Liver (tissue), 9 donors: ENCODE data around the gene HECTD1. TPM values are rescaled to one million over a fixed set of nuclear protein-coding genes. Genes with fewer than 3 reads are reported as not detected.

ENCODE experiments used
- DNase-seq: peaks from one replicate; pipeline ENCODE4 v3.0.0-alpha.2; 2017; ENCODE audit warnings: low spot score
- H3K27ac ChIP-seq, 2 donors: one replicate each; pipeline ENCODE4 v1.7.0; 2013; ENCODE audit warnings: inconsistent platforms in 2 of 2, low read length in 2 of 2, control low read depth in 1 of 2, low read depth in 1 of 2, mild to moderate bottlenecking in 1 of 2
- H3K27me3 ChIP-seq, 4 donors: one replicate each; pipeline versions ENCODE4 v1.6.1 to v1.7.0; 2013; ENCODE audit warnings: low read length in 3 of 4, inconsistent platforms in 1 of 4, mild to moderate bottlenecking in 1 of 4, moderate library complexity in 1 of 4; ENCODE audit not compliant: control insufficient read depth in 4 of 4, insufficient read depth in 4 of 4
- H3K36me3 ChIP-seq, 4 donors: one replicate each; pipeline versions ENCODE4 v1.6.1 to v1.7.0; 2013; ENCODE audit warnings: low read length in 3 of 4, mild to moderate bottlenecking in 3 of 4, low read depth in 1 of 4, moderate library complexity in 1 of 4; ENCODE audit not compliant: control insufficient read depth in 4 of 4, insufficient read depth in 3 of 4
- H3K4me1 ChIP-seq, 4 donors: one replicate each; pipeline versions ENCODE4 v1.6.1 to v1.7.0; 2013; ENCODE audit warnings: low read length in 3 of 4, mild to moderate bottlenecking in 3 of 4, moderate library complexity in 1 of 4; ENCODE audit not compliant: control insufficient read depth in 4 of 4, insufficient read depth in 4 of 4
- H3K4me3 ChIP-seq, 3 donors: one replicate each; pipeline versions ENCODE4 v1.6.1 to v1.7.0; 2013; ENCODE audit warnings: low read length in 3 of 3, control low read depth in 1 of 3, low read depth in 1 of 3, mild to moderate bottlenecking in 1 of 3
- H3K9ac ChIP-seq, 2 donors: one replicate each; pipeline ENCODE4 v1.7.0; 2013; ENCODE audit warnings: low read length in 2 of 2, mild to moderate bottlenecking in 2 of 2, moderate library complexity in 2 of 2, control low read depth in 1 of 2, low read depth in 1 of 2
- H3K9me3 ChIP-seq, 4 donors: one replicate each; pipeline versions ENCODE4 v1.6.1 to v1.7.0; 2013; ENCODE audit warnings: low read length in 3 of 4; ENCODE audit not compliant: control insufficient read depth in 4 of 4
- ATF3 ChIP-seq: IDR thresholded peaks from 2 replicates; pipeline ENCODE4 v1.6.1; 2016; ENCODE audit warnings: antibody characterized with exemption
- CTCF ChIP-seq: fragments of 150-350 bp; IDR thresholded peaks from 2 replicates; pipeline ENCODE4 v1.5.1; 2017; ENCODE audit warnings: improper control_type of control experiment, low read depth, low read length; ENCODE audit not compliant: missing input control
- FOXA2 ChIP-seq: IDR thresholded peaks from 2 replicates; pipeline ENCODE4 v1.6.1; 2016; ENCODE audit warnings: antibody characterized with exemption
- GABPA ChIP-seq, 2 donors: IDR thresholded peaks in 1 of 2; conservative IDR thresholded peaks in 1 of 2; 2 replicates each; pipeline ENCODE4 v1.6.1; 2016; ENCODE audit warnings: antibody characterized with exemption in 2 of 2, mild to moderate bottlenecking in 1 of 2, moderate library complexity in 1 of 2
- REST ChIP-seq: IDR thresholded peaks from 2 replicates; pipeline ENCODE4 v1.6.1; 2016; ENCODE audit warnings: antibody characterized with exemption, mild to moderate bottlenecking
- RXRA ChIP-seq, 2 donors: IDR thresholded peaks; 2 replicates each; pipeline ENCODE4 v1.6.1; 2017 to 2018; ENCODE audit warnings: antibody characterized with exemption in 2 of 2, mild to moderate bottlenecking in 1 of 2
- SP1 ChIP-seq: IDR thresholded peaks from 2 replicates; pipeline ENCODE4 v1.6.1; 2018; ENCODE audit warnings: antibody characterized with exemption, mild to moderate bottlenecking
- YY1 ChIP-seq: IDR thresholded peaks from 2 replicates; pipeline ENCODE4 v1.6.1; 2016; ENCODE audit warnings: antibody characterized with exemption, mild to moderate bottlenecking
- WGBS: extraction: QIAGEN DNeasy Blood & Tissue Kit; methylation state at CpG from one replicate; pipeline ENCODE4 v1.1.7; 2013; 5-methylcytosine and 5-hydroxymethylcytosine counted together
- polyA plus RNA-seq, 2 donors: library from polyadenylated mRNA; stranded (reverse) in 1 of 2; unstranded in 1 of 2; fragments of 200-250 nt in 1 of 2; fragments of >200 nt in 1 of 2; fragmentation: Nextera tagmentation in 1 of 2; extraction: Ambion mirVana in 1 of 2; gene quantifications; one replicate each; pipeline versions ENCODE4 v1.2.1 to v1.2.3, GENCODE V29; 2013 to 2015
- total RNA-seq, 2 donors: library from RNA; depleted of rRNA; stranded (reverse); fragments of >200 nt; gene quantifications; one replicate each; pipeline ENCODE4 v1.2.3, GENCODE V29; 2014
- donor health status: healthy.
- donor health status: healthy.
- donor health status: healthy.
- donor health status: healthy.
- donor health status: healthy.

HECTD1 gene
- total and polyA plus RNA-seq, 4 donors: 46.8 to 256 (median 118) TPM

- H3K9ac ChIP-seq: no peak overlapping the region
- WGBS: 91% methylated on average over 16 of the region's 16 CpGs
- no peak overlapping the region for H3K27ac ChIP-seq
- peaks cover 14 to 29% (median 24%) of the 10 kb centered on the region in 4 donors for H3K4me1 ChIP-seq
- no peak for DNase-seq
- H3K27me3 ChIP-seq: no peaks in the 10 kb centered on the region
- no peaks in the 10 kb centered on the region for H3K9me3 ChIP-seq
- TF ChIP-seq YY1 (no peak), GABPA (IDR thresholded peaks at IDR 0.05 in 1 of 2, conservative IDR thresholded peaks at IDR 0.05 in 1 of 2) (no peak), FOXA2 (no peak), RXRA (IDR thresholded peaks at IDR 0.05) (no peak), SP1 (no peak)
- peaks cover 18 to 49% (median 29%) of the 10 kb centered on the region in 4 donors for H3K36me3 ChIP-seq
- H3K4me3 ChIP-seq: no peak overlapping the region
Measured at GRCh38 chr14:31162910-31163649, 44.5 kb downstream of the HECTD1 start.

- no peak overlapping the region for H3K27ac ChIP-seq
- 87% methylated on average over 5 of the region's 5 CpGs for WGBS
Measured at GRCh38 chr14:31161274-31161673, 46.3 kb downstream of the HECTD1 start.

More at GRCh38 chr14:31161274-31161673, 46.3 kb downstream of the HECTD1 start:
- Histone ChIP-seq H3K9ac (no peak overlapping the region), H3K4me1 (peaks cover 9 to 22% (median 19%) of the 10 kb centered on the region in 4 donors), H3K4me3 (no peak overlapping the region), H3K9me3 (no peaks in the 10 kb centered on the region), H3K36me3 (peaks cover 18 to 43% (median 26%) of the 10 kb centered on the region in 4 donors), H3K27me3 (no peaks in the 10 kb centered on the region)
- DNase-seq: no peak
- TF ChIP-seq ATF3: no peak
- no peak for TF ChIP-seq RXRA (IDR thresholded peaks at IDR 0.05)
- TF ChIP-seq SP1: no peak
- no peak for TF ChIP-seq YY1
- no peak for TF ChIP-seq REST
- TF ChIP-seq CTCF: no peak
- TF ChIP-seq GABPA (IDR thresholded peaks at IDR 0.05 in 1 of 2, conservative IDR thresholded peaks at IDR 0.05 in 1 of 2): no peak
